ENCODE results near the gene HAGH. TPM values are rescaled to one million over a fixed set of nuclear protein-coding genes. Genes with fewer than 3 reads are reported as not detected.

The HAGH gene
- polyA plus RNA-seq, 1 donor (not counting 4 experiments of a cell fraction or from before 2014, with no cell fraction given), result 17.7 TPM

DNA sequence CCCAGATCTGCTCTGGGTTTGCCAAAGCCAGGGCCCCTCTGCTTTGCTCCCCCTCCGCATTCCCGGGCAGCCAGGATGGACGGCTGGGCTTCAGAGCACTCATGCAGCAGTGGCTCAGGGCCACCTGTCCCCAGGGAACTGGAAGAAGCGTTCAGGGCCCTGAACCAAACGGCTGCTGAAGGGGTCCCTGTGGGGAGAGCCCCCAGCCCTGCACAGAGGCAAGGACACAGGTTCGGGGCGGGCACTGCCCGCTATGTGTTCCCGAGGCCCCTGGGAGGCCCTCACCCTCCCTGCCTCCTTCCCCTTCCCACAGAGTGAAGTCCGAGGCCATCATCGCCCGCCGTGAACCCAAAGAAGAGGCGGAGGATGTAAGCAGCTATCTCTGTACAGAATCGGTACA is 65.7 kb downstream of the HAGH start:
- Histone ChIP-seq H3K4me1 (ENCODE audit: control insufficient read depth, extremely low read depth, insufficient read depth, low read length) (peaks cover 3% of the 10 kb centered on the region), H4K20me1 (ENCODE audit: control insufficient read depth, extremely low read depth, insufficient read depth, low read length) (no peaks in the 10 kb centered on the region), H3K79me2 (ENCODE audit: control insufficient read depth, insufficient read depth, low read length) (no peaks in the 10 kb centered on the region), H3K4me3 (ENCODE audit: control insufficient read depth in 2 of 3, extremely low read depth in 1 of 3, insufficient read depth in 2 of 3, low read depth in 1 of 3, low read length in 3 of 3) (no peak overlapping the region), H3K9ac (ENCODE audit: control insufficient read depth, extremely low read depth, insufficient read depth, low read length) (no peak overlapping the region), H3K27ac (ENCODE audit: control insufficient read depth, insufficient read depth, low read length) (no peak overlapping the region), H3K4me2 (ENCODE audit: control insufficient read depth, extremely low read depth, insufficient read depth, low read depth, low read length) (no peak overlapping the region), H2AFZ (ENCODE audit: control insufficient read depth, low read length) (no peak overlapping the region), H3K9me1 (ENCODE audit: control insufficient read depth, extremely low read depth, insufficient read depth, low read length) (no peaks in the 10 kb centered on the region), H3K27me3 (ENCODE audit: control insufficient read depth, extremely low read depth, insufficient read depth, low read length) (no peaks in the 10 kb centered on the region), H3K9me3 (ENCODE audit: control insufficient read depth, low read depth, low read length) (no peaks in the 10 kb centered on the region), H3K36me3 (ENCODE audit: control insufficient read depth in 2 of 2, extremely low read depth in 1 of 2, insufficient read depth in 2 of 2, low read length in 2 of 2) (peaks cover 17 to 30% of the 10 kb centered on the region in 2 experiments)
- FAIRE-seq (no peak), DNase-seq (ENCODE audit: low read depth, low spot score) (no peak)
- TF ChIP-seq, protein P1, sequence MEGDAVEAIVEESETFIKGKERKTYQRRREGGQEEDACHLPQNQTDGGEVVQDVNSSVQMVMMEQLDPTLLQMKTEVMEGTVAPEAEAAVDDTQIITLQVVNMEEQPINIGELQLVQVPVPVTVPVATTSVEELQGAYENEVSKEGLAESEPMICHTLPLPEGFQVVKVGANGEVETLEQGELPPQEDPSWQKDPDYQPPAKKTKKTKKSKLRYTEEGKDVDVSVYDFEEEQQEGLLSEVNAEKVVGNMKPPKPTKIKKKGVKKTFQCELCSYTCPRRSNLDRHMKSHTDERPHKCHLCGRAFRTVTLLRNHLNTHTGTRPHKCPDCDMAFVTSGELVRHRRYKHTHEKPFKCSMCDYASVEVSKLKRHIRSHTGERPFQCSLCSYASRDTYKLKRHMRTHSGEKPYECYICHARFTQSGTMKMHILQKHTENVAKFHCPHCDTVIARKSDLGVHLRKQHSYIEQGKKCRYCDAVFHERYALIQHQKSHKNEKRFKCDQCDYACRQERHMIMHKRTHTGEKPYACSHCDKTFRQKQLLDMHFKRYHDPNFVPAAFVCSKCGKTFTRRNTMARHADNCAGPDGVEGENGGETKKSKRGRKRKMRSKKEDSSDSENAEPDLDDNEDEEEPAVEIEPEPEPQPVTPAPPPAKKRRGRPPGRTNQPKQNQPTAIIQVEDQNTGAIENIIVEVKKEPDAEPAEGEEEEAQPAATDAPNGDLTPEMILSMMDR (optimal IDR thresholded peaks at IDR 0.05 in 1 of 3, IDR thresholded peaks at IDR 0.05 in 1 of 3, conservative IDR thresholded peaks at IDR 0.05 in 1 of 3; ENCODE audit: extremely low read depth in 1 of 3, insufficient read depth in 2 of 3, low read length in 3 of 3), result no peak
- TF ChIP-seq EZH2 (IDR thresholded peaks at IDR 0.05; ENCODE audit: low read length), result no peak
- dilution Hi-C loops (cut with MboI; ENCODE audit: extremely low pct_ligation_motif_present, low sequenced_read_pairs), result no loop called here

DNA sequence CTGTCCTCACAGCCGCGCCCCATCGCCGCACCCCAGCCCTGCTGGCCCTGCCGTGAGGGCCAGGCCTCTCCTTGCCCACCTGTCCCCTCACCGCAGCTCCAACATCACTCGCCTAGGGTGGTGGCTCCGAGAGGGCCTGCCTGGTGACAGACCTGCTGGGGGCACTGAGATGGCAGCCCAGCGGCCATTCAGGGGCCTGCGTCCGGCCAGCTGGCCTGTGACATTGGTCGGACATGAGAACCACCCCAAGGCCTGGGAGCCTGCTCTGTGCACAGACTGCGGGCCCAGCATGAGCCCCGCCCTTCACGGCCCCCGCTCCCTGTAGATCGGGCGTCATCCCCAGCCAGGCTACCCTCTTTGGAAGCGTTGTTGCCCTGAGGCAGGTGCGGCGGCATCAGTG is 67.1 kb downstream of the HAGH start:
- dilution Hi-C loops (cut with MboI; ENCODE audit: extremely low pct_ligation_motif_present, low sequenced_read_pairs), result no loop called here
- no peak overlapping the region for H3K4me3 ChIP-seq (ENCODE audit: control insufficient read depth in 2 of 3, extremely low read depth in 1 of 3, insufficient read depth in 2 of 3, low read depth in 1 of 3, low read length in 3 of 3)
- no peak for TF ChIP-seq EZH2 (IDR thresholded peaks at IDR 0.05; ENCODE audit: low read length)
- TF ChIP-seq, protein P1 (optimal IDR thresholded peaks at IDR 0.05 in 1 of 3, IDR thresholded peaks at IDR 0.05 in 1 of 3, conservative IDR thresholded peaks at IDR 0.05 in 1 of 3; ENCODE audit: extremely low read depth in 1 of 3, insufficient read depth in 2 of 3, low read length in 3 of 3), result no peak
- no peaks in the 10 kb centered on the region for H4K20me1 ChIP-seq (ENCODE audit: control insufficient read depth, extremely low read depth, insufficient read depth, low read length)
- no peak overlapping the region for H2AFZ ChIP-seq (ENCODE audit: control insufficient read depth, low read length)
- H3K27me3 ChIP-seq (ENCODE audit: control insufficient read depth, extremely low read depth, insufficient read depth, low read length), result no peaks in the 10 kb centered on the region
- no peak overlapping the region for H3K9ac ChIP-seq (ENCODE audit: control insufficient read depth, extremely low read depth, insufficient read depth, low read length)
- no peak overlapping the region for H3K4me2 ChIP-seq (ENCODE audit: control insufficient read depth, extremely low read depth, insufficient read depth, low read depth, low read length)
- peaks cover 15% of the 10 kb centered on the region for H3K4me1 ChIP-seq (ENCODE audit: control insufficient read depth, extremely low read depth, insufficient read depth, low read length)
- peaks cover 13 to 23% of the 10 kb centered on the region in 2 experiments for H3K36me3 ChIP-seq (ENCODE audit: control insufficient read depth in 2 of 2, extremely low read depth in 1 of 2, insufficient read depth in 2 of 2, low read length in 2 of 2)
- DNase-seq (ENCODE audit: low read depth, low spot score), result no peak
- no peaks in the 10 kb centered on the region for H3K79me2 ChIP-seq (ENCODE audit: control insufficient read depth, insufficient read depth, low read length)
- H3K27ac ChIP-seq (ENCODE audit: control insufficient read depth, insufficient read depth, low read length), result no peak overlapping the region
- H3K9me1 ChIP-seq (ENCODE audit: control insufficient read depth, extremely low read depth, insufficient read depth, low read length), result peaks cover 2% of the 10 kb centered on the region
- H3K9me3 ChIP-seq (ENCODE audit: control insufficient read depth, low read depth, low read length), result no peaks in the 10 kb centered on the region
- no peak for FAIRE-seq
